SKM-1 (cell line): ENCODE measurements around the gene NUDT6.
"Not testable (repeated sequence)": the region's sequence is repeated elsewhere in the genome, so short reads cannot be mapped to it uniquely, and the experiment has no call there.

Source experiments
- DNase-seq: peaks from one replicate; lab custom pipeline; 2025; ENCODE audit not compliant: unreplicated experiment; lab: John Stamatoyannopoulos, UW

The NUDT6 gene

DNA sequence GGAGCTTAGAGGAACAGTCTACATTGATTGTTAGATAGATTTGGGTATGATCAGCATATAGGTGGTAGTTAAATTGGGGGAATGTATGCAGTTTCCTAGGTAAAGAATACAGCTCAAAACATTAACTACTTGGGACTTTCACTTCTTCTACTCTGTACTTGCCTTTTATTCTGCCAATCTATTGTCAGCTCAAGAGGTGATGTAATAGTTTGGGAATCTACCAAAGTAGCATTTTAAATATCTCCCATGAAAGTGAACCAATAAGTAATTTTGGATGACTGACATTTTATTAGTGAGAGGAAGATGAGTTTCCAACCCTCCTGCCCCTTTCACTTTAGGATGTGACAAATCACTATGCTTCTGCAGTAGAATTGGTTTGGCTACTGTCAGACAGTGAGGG, 43.4 kb downstream of the NUDT6 start:
- DNase-seq, result no peak

DNA sequence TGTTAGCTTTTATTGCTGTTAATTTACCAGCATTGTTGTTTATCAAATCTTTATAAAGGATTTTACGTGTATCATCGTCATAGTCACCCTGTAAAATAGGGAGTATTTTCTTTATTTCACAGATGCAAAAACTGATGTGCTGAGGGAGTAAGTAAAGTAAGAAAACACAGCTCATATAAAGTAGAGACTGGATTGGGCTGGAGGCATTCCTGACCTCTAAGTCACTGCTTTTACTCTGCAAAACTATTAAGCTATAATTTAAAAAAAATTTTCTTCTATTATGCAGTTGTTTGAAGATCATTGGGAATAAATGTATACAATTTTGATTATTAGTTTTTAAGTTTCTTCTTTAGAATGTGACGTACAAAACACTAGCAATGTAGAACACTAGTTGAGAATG, 45.9 kb downstream of the NUDT6 start:
- no peak for DNase-seq

DNA sequence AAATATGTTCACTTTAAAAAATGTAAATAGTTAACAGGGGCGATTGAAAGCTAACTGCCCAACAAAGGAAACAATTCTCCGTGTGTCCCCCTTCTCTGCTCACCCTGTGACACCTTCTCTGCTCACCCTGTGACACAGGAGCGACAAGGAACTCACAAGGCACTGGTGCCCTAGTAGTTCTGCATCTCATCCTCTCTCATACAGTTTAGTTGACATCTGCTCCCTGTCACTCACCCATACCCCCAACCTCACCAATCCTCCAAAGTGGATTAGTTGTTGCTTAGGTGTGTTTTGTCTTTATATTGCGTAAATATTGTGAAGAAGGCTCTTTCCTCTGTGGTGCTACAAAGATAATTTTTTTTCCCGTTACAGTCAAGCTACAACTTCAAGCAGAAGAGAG, 46.4 kb downstream of the NUDT6 start:
- no peak for DNase-seq

DNA sequence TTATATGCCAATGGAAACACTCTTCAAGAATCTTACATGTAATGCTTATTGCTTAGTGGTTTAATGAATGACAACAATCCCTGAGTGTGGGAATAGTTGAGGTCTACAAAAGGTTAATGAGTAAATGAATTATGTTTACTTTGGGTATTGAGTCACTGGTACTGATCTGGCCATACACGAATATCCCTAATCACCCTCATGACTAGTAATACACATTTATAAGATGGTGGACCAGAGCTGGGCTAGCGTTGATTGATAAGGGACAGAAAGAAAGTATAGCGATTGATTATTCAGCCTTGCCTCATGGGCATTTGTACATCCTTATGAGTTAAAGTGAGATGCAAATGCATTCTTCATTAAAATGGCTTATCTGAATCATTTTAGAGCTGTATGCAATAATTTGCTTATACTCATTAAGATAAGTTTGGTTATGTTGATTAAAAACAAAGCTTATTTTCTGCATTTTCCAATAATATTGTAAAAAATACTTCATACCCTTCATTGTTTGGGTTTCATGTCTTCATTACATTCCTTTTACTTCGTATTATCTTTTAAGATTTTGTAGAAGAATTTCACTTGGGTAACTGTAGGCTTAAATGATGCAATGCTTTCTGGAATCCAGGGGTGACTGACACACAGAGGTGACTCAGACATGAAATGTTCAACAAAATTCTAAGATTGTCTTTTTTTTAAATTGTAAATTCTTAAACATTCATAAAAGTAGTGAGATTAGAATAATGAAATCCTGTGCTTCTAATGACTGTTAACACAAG, 48.4 kb downstream of the NUDT6 start:
- no peak for DNase-seq

DNA sequence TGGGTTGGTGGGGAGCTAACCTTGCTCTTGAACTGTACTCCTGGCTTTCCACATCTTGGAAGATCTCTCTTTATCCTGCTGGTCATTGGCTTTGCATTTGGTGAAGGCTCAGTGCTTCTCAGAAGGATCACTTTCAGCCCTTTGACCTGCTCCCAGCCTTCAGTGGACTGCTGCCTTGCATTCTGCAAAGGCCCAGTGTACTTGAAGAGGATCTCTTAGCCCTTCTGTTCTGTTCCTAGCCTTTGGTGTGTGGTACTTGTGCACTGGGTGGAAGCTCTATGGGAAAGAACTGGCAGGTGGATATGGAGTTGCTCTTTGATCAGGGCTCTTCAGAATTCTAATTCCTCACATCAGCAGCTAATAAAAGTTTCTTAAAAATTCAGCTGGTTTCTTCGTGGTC, 49.3 kb downstream of the NUDT6 start:
- DNase-seq, result no peak

GRCh38 chr4:122868235-122868634, 54.2 kb downstream of the NUDT6 start:
- not testable (repeated sequence) for DNase-seq

DNA sequence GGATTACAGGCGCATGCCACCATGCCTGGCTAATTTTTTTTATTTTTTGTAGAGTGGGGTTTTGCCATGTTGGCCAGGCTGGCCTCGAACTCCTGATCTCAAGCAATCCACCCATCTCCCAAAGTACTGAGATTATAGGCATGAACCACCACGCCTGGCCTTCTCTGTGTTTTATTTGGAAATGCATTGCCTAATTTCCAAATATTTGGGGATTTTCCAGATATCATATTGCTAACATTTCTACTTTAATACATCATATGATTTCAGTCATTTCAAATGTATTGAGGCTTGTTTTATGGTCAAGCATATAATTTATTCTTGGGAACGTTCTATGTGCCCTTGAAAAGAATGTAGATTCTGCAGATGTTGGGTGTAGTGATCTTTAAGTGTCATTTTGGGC, 57.0 kb downstream of the NUDT6 start:
- no peak for DNase-seq

- DNase-seq, result no peak
Measured at GRCh38 chr4:122863639-122864038, 58.8 kb downstream of the NUDT6 start.

DNA sequence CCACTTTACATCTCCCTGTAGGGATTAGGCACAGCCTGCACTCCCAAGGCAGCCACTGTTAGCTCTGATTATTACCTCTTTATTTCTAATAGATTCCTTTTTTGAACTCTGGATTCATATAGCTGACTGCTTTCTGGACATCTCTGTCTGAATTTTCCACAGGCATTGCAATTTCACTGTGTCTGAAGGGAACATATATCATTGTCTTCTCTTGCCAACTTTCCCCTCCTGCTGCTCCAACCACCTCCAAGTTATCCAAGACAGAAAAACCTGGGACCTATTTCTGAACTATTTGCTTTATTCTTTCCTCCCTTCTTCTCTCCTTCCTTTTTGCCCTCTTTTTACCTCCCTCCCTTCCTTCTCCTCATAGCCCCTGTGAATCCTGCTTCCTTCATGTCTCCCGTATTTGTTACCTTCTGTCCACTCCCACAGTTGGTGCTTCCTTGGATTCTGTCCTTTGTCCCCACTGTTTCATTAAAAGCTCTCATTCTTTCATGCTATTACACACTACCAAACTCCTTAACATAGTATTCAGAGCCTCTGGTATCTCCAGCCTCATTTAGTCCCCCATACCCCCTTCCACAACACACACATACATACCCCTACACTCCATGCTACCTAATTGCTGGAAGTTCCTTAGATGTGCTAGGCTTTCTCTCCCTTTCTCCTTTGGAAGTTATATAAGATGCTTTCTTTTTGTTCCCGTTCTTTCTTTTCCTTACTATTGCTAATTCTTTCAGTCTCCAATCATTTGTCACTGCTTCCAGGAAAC, 61.0 kb downstream of the NUDT6 start:
- no peak for DNase-seq

- no peak for DNase-seq
Measured at GRCh38 chr4:122858705-122859104, 63.7 kb downstream of the NUDT6 start.

GRCh38 chr4:122857160-122857559, 65.2 kb downstream of the NUDT6 start:
- no peak for DNase-seq

- no peak for DNase-seq
Measured at GRCh38 chr4:122855353-122855890, 67.0 kb downstream of the NUDT6 start.

- DNase-seq, result no peak
Measured at GRCh38 chr4:122854447-122855352, 67.7 kb downstream of the NUDT6 start.

DNA sequence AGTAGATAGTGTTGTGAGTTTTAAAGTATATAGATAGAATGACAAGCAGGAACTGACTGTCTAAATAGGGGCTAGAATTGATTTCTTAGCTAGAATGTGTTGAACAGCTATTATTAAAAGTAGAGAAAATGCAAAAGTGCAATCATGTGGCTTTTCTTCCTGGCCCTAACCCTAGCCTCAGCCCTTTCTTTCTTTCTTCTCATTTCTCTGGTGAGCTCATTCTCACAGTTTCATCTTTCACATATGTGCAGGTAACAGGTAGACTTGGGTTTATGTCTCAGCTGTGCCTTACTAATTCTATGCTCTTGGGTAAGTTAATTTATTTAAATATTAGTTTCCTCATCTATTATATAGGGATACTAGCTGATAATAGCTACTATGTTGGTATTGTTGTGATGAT, 70.8 kb downstream of the NUDT6 start:
- DNase-seq, result no peak

GRCh38 chr4:122849789-122850188, 72.6 kb downstream of the NUDT6 start:
- DNase-seq, result not testable (repeated sequence)

GRCh38 chr4:122847931-122848330, 74.5 kb downstream of the NUDT6 start:
- no peak for DNase-seq

DNA sequence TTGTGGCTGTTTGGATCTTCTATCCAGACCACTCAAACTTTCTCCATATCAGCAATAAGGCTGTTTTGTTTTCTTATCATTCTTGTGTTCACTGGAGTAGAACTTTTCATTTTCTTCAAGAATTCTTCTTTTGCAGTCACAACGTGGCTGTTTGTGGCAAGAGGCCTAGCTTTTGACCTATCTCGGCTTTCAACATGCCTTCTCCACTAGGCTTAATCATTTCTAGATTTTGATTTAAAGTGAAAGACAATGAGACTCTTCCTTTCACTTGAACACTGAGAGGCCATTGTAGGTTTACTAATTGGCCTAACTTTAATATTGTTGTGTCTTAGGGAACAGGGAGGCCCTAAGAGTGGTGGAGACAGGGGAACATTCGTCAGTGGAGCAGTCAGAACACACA, 76.6 kb downstream of the NUDT6 start:
- DNase-seq, result no peak

DNA sequence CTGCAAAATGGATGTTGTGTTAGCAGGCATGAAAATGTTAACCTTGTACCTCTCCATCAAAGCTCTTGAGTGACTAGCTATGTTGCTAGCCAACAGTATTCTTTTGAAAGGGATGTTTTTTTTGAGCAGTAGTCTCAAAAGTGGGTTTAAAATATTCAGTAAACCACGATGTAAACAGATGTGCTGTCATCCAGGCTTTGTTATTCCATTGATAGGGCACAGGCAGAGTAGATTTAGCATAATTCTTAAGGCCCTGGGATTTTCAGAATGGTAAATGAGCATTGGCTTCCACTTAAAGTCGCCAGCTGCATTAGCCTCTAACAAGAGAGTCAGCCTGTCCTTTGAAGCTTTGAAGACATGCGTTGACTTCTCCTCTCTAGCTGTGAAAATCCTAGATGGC, 77.3 kb downstream of the NUDT6 start:
- no peak for DNase-seq

DNA sequence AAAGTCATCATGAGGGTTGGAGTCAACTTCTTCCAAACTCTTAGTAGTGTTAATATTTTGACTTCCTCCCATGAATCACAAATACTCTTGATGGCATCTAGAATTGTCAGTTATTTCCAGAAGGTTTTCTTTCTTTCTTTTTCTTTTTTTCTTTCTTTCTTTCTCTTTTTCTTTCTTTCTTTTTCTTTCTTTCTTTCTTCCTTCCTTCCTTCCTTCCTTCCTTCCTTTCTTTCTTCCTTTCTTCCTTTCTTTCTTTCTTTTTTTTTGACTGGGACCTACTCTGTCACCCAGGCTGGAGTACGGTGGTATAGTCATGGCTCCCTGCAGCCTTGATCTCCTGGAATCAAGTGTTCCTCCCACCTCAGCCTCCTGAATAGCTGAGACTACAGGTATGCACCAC, 78.0 kb downstream of the NUDT6 start:
- not testable (repeated sequence) for DNase-seq

- DNase-seq, result no peak
Measured at GRCh38 chr4:122842984-122843531, 79.3 kb downstream of the NUDT6 start.
